Neural progenitor cell (in vitro differentiated cells): ENCODE results near the gene C17orf100.

Experiments used
- CTCF ChIP-seq: fragments of 200-600 bp; sonication (generic); IDR thresholded peaks from 2 replicates; pipeline ENCODE4 v1.5.1; 2017; ENCODE audit warnings: antibody characterized with exemption, mild to moderate bottlenecking
- EZH2 ChIP-seq: fragments of 200-600 bp; sonication (generic); IDR thresholded peaks from 2 replicates; pipeline ENCODE4 v1.6.1; 2017; ENCODE audit warnings: antibody characterized with exemption, mild to moderate bottlenecking, moderate library complexity
- EZH2phosphoT487 ChIP-seq: fragments of 200-600 bp; sonication (generic); IDR thresholded peaks from 2 replicates; pipeline ENCODE4 v1.6.1; 2017; ENCODE audit warnings: antibody characterized with exemption

GRCh38 chr17:6643451-6644125 is 8.0 kb upstream of the C17orf100 start:
- TF ChIP-seq CTCF = no peak
- TF ChIP-seq EZH2phosphoT487 = no peak
- no peak for TF ChIP-seq EZH2
